HCT116 (cell line): ENCODE measurements around the gene SLC16A1. TPM values are rescaled to one million over a fixed set of nuclear protein-coding genes. Genes with fewer than 3 reads are reported as not detected.

Experiments
- ATAC-seq: fragments of 200-7000 bp; cut with Tn5 transposase; 2 replicates; pipeline ENCODE4 v1.9.1; 2020; ENCODE audit warnings: mild to moderate bottlenecking, moderate library complexity
- BruUV-seq: library from RNA; stranded (reverse); fragments of 400-500 nt; replicated peaks from 2 replicates; lab custom pipeline; 2021; lab: Mats Ljungman, UMichigan
- CTCF ChIA-PET: fragments of 300-600 bp; sonication (Branson Sonifier 250); formaldehyde crosslinking; loops from one replicate; lab custom pipeline; 2021; ENCODE audit warnings: antibody characterized with exemption; lab: Charles Lee
- POLR2A ChIA-PET: fragments of 300-600, 350-600 bp; sonication (Branson Sonifier 250); formaldehyde crosslinking; loops from one replicate; lab custom pipeline; 2021; ENCODE audit warnings: antibody characterized with exemption; lab: Charles Lee
- RAD21 ChIA-PET, 2 experiments: fragments of 300-600 bp; sonication (Branson Sonifier 250); formaldehyde crosslinking; loops; one replicate each; lab custom pipeline; 2023; ENCODE audit warnings: low total read pairs in 2 of 2; ENCODE audit not compliant: uncharacterized antibody in 2 of 2, unreplicated experiment in 2 of 2, low non-redundant PET in 1 of 2; lab: Charles Lee
- DNase-seq: peaks from one replicate; pipeline ENCODE4 v3.0.0-alpha.2; 2010; ENCODE audit warnings: low read depth, low spot score
- H2AFZ ChIP-seq: fragments of 200-600 bp; shearing (Covaris generic), sonication (generic); 2 replicates; pipeline ENCODE4 v1.6.1; 2017; ENCODE audit warnings: low read depth, mixed run types, mixed read lengths, antibody characterized with exemption, low read length; ENCODE audit not compliant: poor library complexity, severe bottlenecking
- H3K27ac ChIP-seq: 2 replicates; pipeline ENCODE4 v1.5.1; 2012; ENCODE audit warnings: low read depth, low read length
- H3K27me3 ChIP-seq: fragments of 200-600 bp; sonication (generic); 2 replicates; pipeline ENCODE4 v1.6.1; 2016; ENCODE audit warnings: mixed run types, low read length, mixed read lengths; ENCODE audit not compliant: insufficient read depth
- H3K36me3 ChIP-seq, 2 experiments: fragments of 200-500 bp in 1 of 2; fragments of 200-600 bp in 1 of 2; sonication (Bioruptor generic) in 1 of 2; sonication (generic) in 1 of 2; 2 replicates each; pipeline versions ENCODE4 v1.5.1 to v1.6.1; 2014 to 2016; ENCODE audit warnings: low read length in 2 of 2, inconsistent platforms in 1 of 2, mixed read lengths in 1 of 2, mixed run types in 1 of 2; ENCODE audit not compliant: insufficient read depth in 2 of 2, control insufficient read depth in 1 of 2
- H3K4me1 ChIP-seq, 2 experiments: fragments of 200-600 bp in 1 of 2; sonication (generic) in 1 of 2; 2 replicates each; pipeline versions ENCODE4 v1.5.1 to v1.6.1; 2012 to 2017; ENCODE audit warnings: low read length in 2 of 2, inconsistent platforms in 1 of 2, mild to moderate bottlenecking in 1 of 2, mixed read lengths in 1 of 2, mixed run types in 1 of 2, moderate library complexity in 1 of 2; ENCODE audit not compliant: insufficient read depth in 2 of 2, control insufficient read depth in 1 of 2
- H3K4me2 ChIP-seq: fragments of 200-600 bp; sonication (generic); 2 replicates; pipeline ENCODE4 v1.6.1; 2017; ENCODE audit warnings: mixed run types, low read length, mixed read lengths
- H3K4me3 ChIP-seq, 2 experiments: fragments of 200-600 bp in 1 of 2; sonication (generic) in 1 of 2; replicated peaks in 1 of 2; 2 replicates each; pipeline ENCODE4 v1.5.1; 2011 to 2016; ENCODE audit warnings: low read length in 2 of 2, control low read depth in 1 of 2, low read depth in 1 of 2, mild to moderate bottlenecking in 1 of 2, mixed read lengths in 1 of 2, mixed run types in 1 of 2
- H3K79me2 ChIP-seq: fragments of 200-600 bp; sonication (generic); 2 replicates; pipeline ENCODE4 v1.6.1; 2017; ENCODE audit warnings: mild to moderate bottlenecking, mixed run types, low read length, moderate library complexity, mixed read lengths; ENCODE audit not compliant: insufficient read depth
- H3K9ac ChIP-seq: fragments of 200-600 bp; sonication (generic); 2 replicates; pipeline ENCODE4 v1.6.1; 2016; ENCODE audit warnings: low read length, mixed read lengths
- H3K9me2 ChIP-seq: fragments of 200-600 bp; sonication (generic), shearing (Covaris generic); 2 replicates; pipeline ENCODE4 v1.6.1; 2017; ENCODE audit warnings: mixed run types, mild to moderate bottlenecking, moderate library complexity; ENCODE audit not compliant: insufficient read depth
- H3K9me3 ChIP-seq, 2 experiments: fragments of 200-500 bp in 1 of 2; fragments of 200-600 bp in 1 of 2; sonication (Bioruptor generic) in 1 of 2; sonication (generic) in 1 of 2; 2 replicates each; pipeline ENCODE4 v1.6.1; 2014 to 2017; ENCODE audit warnings: low read length in 2 of 2, mixed read lengths in 2 of 2, inconsistent platforms in 1 of 2, low read depth in 1 of 2, mild to moderate bottlenecking in 1 of 2, mixed run types in 1 of 2, moderate library complexity in 1 of 2; ENCODE audit not compliant: control insufficient read depth in 1 of 2, insufficient read depth in 1 of 2
- H4K20me1 ChIP-seq: fragments of 200-600 bp; sonication (generic), shearing (Covaris generic); 2 replicates; pipeline ENCODE4 v1.6.1; 2017; ENCODE audit warnings: mixed run types, mild to moderate bottlenecking, moderate library complexity; ENCODE audit not compliant: insufficient read depth
- EGR1 ChIP-seq: IDR thresholded peaks from 2 replicates; pipeline ENCODE4 v1.6.1; 2012; ENCODE audit warnings: low read depth
- EZH2 ChIP-seq: fragments of 200-600 bp; sonication (generic); IDR thresholded peaks from 2 replicates; pipeline ENCODE4 v1.6.1; 2017; ENCODE audit warnings: antibody characterized with exemption, mixed run types
- REST ChIP-seq: IDR thresholded peaks from 2 replicates; pipeline ENCODE4 v1.6.1; 2012; ENCODE audit warnings: low read depth
- SP1 ChIP-seq: IDR thresholded peaks from 2 replicates; pipeline ENCODE4 v1.6.1; 2012; ENCODE audit warnings: low read depth
- SRF ChIP-seq: IDR thresholded peaks from 2 replicates; pipeline ENCODE4 v1.6.1; 2012; ENCODE audit warnings: low read depth
- ZNF274 ChIP-seq: fragments of 200-500 bp; sonication (Bioruptor generic); IDR thresholded peaks from 2 replicates; pipeline ENCODE4 v1.6.1; 2014; ENCODE audit warnings: mild to moderate bottlenecking, low read depth, low read length, inconsistent platforms
- intact Hi-C: fragments of 100-400 bp; cut with micrococcal nuclease; formaldehyde crosslinking; loops from 2 replicates; pipeline ENCODE4 v1.10.0; 2022
- total RNA-seq: library from RNA; stranded (reverse); gene quantifications from one replicate; pipeline ENCODE4 v1.2.1, GENCODE V29; 2021; ENCODE audit not compliant: unreplicated experiment

The SLC16A1 gene
- total RNA-seq, 1 experiment from 2014 or later = 96.7 TPM

- no peaks in the 10 kb centered on the region for H4K20me1 ChIP-seq
- H3K4me1 ChIP-seq = no peaks in the 10 kb centered on the region
- RAD21 ChIA-PET = no interaction called here
- no peak overlapping the region for H3K27ac ChIP-seq
- DNase-seq = no peak
- no peaks in the 10 kb centered on the region for H3K27me3 ChIP-seq
- no peaks in the 10 kb centered on the region for H3K9me3 ChIP-seq
- TF ChIP-seq EGR1 (no peak), REST (no peak), SRF (no peak), SP1 (no peak), EZH2 (no peak), ZNF274 (no peak)
- TF ChIP-seq, all 23 proteins: peak for 0
- BruUV-seq = no TSS peak
- Histone ChIP-seq H3K4me3 (no peak overlapping the region), H2AFZ (no peak overlapping the region), H3K79me2 (no peaks in the 10 kb centered on the region), H3K4me2 (no peak overlapping the region), H3K9ac (no peak overlapping the region), H3K9me2 (no peaks in the 10 kb centered on the region), H3K36me3 (no peaks in the 10 kb centered on the region)
- POLR2A ChIA-PET = no interaction called here
- CTCF ChIA-PET = interaction anchor here (1.2 to 1.6 kb wide), 2 partner anchors 39 to 69 kb away, joined by 3 to 5 read pairs; partner anchors contain the start of gene LRIG2
- no peak for ATAC-seq
- intact Hi-C loops = no loop called here
Observed at GRCh38 chr1:113003751-113004690, 48.0 kb upstream of the SLC16A1 start.
